ENCODE results near the gene LRP5.

LRP5 gene

GRCh38 chr11:68479390-68479789 lies 167.0 kb downstream of the LRP5 start:
- TF ChIP-seq, protein P1, sequence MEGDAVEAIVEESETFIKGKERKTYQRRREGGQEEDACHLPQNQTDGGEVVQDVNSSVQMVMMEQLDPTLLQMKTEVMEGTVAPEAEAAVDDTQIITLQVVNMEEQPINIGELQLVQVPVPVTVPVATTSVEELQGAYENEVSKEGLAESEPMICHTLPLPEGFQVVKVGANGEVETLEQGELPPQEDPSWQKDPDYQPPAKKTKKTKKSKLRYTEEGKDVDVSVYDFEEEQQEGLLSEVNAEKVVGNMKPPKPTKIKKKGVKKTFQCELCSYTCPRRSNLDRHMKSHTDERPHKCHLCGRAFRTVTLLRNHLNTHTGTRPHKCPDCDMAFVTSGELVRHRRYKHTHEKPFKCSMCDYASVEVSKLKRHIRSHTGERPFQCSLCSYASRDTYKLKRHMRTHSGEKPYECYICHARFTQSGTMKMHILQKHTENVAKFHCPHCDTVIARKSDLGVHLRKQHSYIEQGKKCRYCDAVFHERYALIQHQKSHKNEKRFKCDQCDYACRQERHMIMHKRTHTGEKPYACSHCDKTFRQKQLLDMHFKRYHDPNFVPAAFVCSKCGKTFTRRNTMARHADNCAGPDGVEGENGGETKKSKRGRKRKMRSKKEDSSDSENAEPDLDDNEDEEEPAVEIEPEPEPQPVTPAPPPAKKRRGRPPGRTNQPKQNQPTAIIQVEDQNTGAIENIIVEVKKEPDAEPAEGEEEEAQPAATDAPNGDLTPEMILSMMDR (IDR thresholded peaks at IDR 0.05; ENCODE audit: control insufficient read depth, insufficient read depth, low read depth, low read length, missing control alignments), result no peak
- DNase-seq (ENCODE audit: low read depth), result no peak
- no peak overlapping the region for H3K4me3 ChIP-seq (ENCODE audit: control insufficient read depth, low read depth, low read length)

GRCh38 chr11:68480193-68480592 lies 167.8 kb downstream of the LRP5 start:
- TF ChIP-seq, protein P1 (IDR thresholded peaks at IDR 0.05; ENCODE audit: control insufficient read depth, insufficient read depth, low read depth, low read length, missing control alignments), result no peak
- no peak for DNase-seq (ENCODE audit: low read depth)
- H3K4me3 ChIP-seq (ENCODE audit: control insufficient read depth, low read depth, low read length), result no peak overlapping the region

- TF ChIP-seq, protein P1 (IDR thresholded peaks at IDR 0.05; ENCODE audit: control insufficient read depth, insufficient read depth, low read depth, low read length, missing control alignments), result no peak
- no peak overlapping the region for H3K4me3 ChIP-seq (ENCODE audit: control insufficient read depth, low read depth, low read length)
- no peak for DNase-seq (ENCODE audit: low read depth)
Observed at GRCh38 chr11:68480852-68481510, 168.6 kb downstream of the LRP5 start.

DNA sequence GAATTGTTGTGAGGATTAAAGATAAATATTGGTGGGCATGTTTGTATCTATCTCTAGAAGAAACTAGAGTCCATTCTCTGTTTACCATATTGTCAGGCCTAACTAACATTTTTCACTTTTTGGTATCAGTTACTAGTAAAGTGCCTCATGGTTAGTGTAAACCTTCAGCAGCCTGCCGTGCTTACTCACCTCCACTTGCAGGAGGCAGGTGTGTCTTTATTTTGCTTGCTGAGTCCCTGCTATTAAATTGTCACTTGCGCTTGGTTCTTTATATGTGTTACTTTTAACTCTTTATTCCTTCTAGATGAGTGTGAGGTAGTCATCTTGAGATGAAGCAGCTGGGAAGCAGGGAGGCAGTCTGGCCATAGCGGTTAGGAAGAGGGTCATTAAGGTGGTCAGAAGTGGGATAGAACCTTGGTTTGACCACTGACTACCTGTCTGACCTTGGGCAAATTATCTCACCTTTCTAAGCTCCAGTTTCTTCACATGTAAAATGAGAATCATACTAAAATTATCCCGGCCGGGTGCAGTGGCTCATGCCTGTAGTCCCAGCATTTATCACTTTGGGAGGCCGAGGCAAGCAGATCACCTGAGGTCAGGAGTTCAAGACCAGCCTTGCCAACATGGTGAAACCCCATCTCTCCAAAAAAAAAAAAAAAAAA lies 169.3 kb downstream of the LRP5 start:
- H3K4me3 ChIP-seq (ENCODE audit: control insufficient read depth, low read depth, low read length), result no peak overlapping the region
- no peak for DNase-seq (ENCODE audit: low read depth)
- TF ChIP-seq, protein P1 (IDR thresholded peaks at IDR 0.05; ENCODE audit: control insufficient read depth, insufficient read depth, low read depth, low read length, missing control alignments), result no peak

GRCh38 chr11:68488623-68489022 lies 176.2 kb downstream of the LRP5 start:
- TF ChIP-seq, protein P1 (IDR thresholded peaks at IDR 0.05; ENCODE audit: control insufficient read depth, insufficient read depth, low read depth, low read length, missing control alignments), result no peak
- no peak overlapping the region for H3K4me3 ChIP-seq (ENCODE audit: control insufficient read depth, low read depth, low read length)
- DNase-seq (ENCODE audit: low read depth), result no peak

- TF ChIP-seq, protein P1 (IDR thresholded peaks at IDR 0.05; ENCODE audit: control insufficient read depth, insufficient read depth, low read depth, low read length, missing control alignments), result no peak
- no peak overlapping the region for H3K4me3 ChIP-seq (ENCODE audit: control insufficient read depth, low read depth, low read length)
- DNase-seq (ENCODE audit: low read depth), result no peak
Observed at GRCh38 chr11:68495220-68495729, 182.9 kb downstream of the LRP5 start.

Data from AG09309 (cell line).